Measurements from ENCODE around the gene STAT5A. TPM values are rescaled to one million over a fixed set of nuclear protein-coding genes. Genes with fewer than 3 reads are reported as not detected.
"Not testable (repeated sequence)": the region's sequence is repeated elsewhere in the genome, so short reads cannot be mapped to it uniquely, and the experiment has no call there.

The STAT5A gene
- polyA plus RNA-seq, 1 of the 3 experiments (the other 2 are of a cell fraction): 2.3 TPM

GRCh38 chr17:42243493-42243982, 44.8 kb upstream of the STAT5A start (continued):
- no peak for TF ChIP-seq NRF1 (IDR thresholded peaks at IDR 0.05; ENCODE audit: low read depth, low read length)

DNA sequence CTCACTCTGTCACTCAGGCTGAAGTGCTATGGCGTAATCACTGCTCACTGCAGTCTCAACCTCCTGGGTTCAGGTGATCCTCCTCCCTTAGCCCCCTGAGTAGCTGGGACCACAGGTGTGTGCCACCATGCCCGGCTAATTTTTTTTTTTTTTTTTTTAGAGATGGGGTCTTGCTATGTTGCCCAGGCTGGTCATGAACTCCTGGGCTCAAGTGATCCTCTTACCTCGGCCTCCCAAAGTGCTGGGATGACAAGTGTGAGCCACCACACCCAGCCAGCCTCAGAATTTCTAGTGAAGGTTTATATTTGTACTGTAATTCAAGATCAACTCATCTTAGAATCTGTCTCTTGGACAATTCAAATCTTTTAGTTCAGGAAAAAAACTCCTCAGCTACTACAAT, 44.2 kb upstream of the STAT5A start:
- H3K27ac ChIP-seq (ENCODE audit: low read depth in 2 of 2, low read length in 1 of 2); H3K4me1 ChIP-seq (ENCODE audit: control insufficient read depth in 1 of 2, insufficient read depth in 2 of 2, low read depth in 1 of 2, low read length in 1 of 2); H4K20me1 ChIP-seq (ENCODE audit: insufficient read depth); H3K4me2 ChIP-seq; H2AFZ ChIP-seq (ENCODE audit: low read depth); H3F3A ChIP-seq (replicated peaks; ENCODE audit: insufficient read depth); DNase-seq; POLR2A ChIA-PET; H3K36me3 ChIP-seq (replicated peaks in 1 of 2; ENCODE audit: control insufficient read depth in 1 of 2, insufficient read depth in 2 of 2, low read length in 1 of 2); H3K9me2 ChIP-seq; H3K27me3 ChIP-seq (ENCODE audit: insufficient read depth); H3K9me3 ChIP-seq; H3K9ac ChIP-seq; H3K4me3 ChIP-seq (ENCODE audit: low read depth in 2 of 2, low read length in 1 of 2): not testable (repeated sequence)
- 99% methylated on average over 3 of the region's 3 CpGs for WGBS (ENCODE audit: low lambda C conversion rate)
- peaks cover 70% of the 10 kb centered on the region for H3K79me2 ChIP-seq (ENCODE audit: insufficient read depth)
- CTCF ChIA-PET: interaction anchor here (2.2 kb wide), 1 partner anchor 22 kb away, joined by 9 read pairs; no protein-coding TSS in a partner anchor

DNA sequence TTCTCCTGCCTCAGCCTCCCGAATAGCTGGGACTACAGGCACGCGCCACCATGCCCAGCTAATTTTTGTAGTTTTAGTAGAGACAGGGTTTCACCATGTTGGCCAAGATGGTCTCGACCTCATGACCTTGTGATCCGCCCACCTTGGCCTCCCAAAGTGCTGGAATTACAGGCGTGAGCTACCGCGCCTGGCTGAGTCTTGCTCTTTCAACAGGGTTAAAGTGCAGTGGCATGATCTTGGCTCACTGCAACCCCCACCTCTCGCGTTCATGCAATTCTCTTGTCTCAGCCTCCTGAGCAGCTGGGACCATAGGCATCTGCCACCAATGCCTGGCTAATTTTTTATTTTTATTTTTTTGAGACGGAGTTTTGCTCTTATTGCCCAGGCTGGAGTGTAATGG, 43.1 kb upstream of the STAT5A start:
- H3K9ac ChIP-seq; H2AFZ ChIP-seq (ENCODE audit: low read depth); H3K4me3 ChIP-seq (ENCODE audit: low read depth in 2 of 2, low read length in 1 of 2); H3F3A ChIP-seq (replicated peaks; ENCODE audit: insufficient read depth); DNase-seq; H3K27ac ChIP-seq (ENCODE audit: low read depth in 2 of 2, low read length in 1 of 2); H3K27me3 ChIP-seq (ENCODE audit: insufficient read depth); H3K9me2 ChIP-seq; H3K4me2 ChIP-seq; H4K20me1 ChIP-seq (ENCODE audit: insufficient read depth); H3K36me3 ChIP-seq (replicated peaks in 1 of 2; ENCODE audit: control insufficient read depth in 1 of 2, insufficient read depth in 2 of 2, low read length in 1 of 2); H3K4me1 ChIP-seq (ENCODE audit: control insufficient read depth in 1 of 2, insufficient read depth in 2 of 2, low read depth in 1 of 2, low read length in 1 of 2); H3K9me3 ChIP-seq: not testable (repeated sequence)
- ChIA-PET POLR2A (interaction anchor here (0.8 kb wide), 1 partner anchor 51 kb away, joined by 7 read pairs; the partner anchor contains the start of gene GHDC), CTCF (interaction anchor here (1.1 to 2.2 kb wide), 2 partner anchors 21 to 23 kb away, joined by 3 to 9 read pairs; no protein-coding TSS in a partner anchor)
- H3K79me2 ChIP-seq (ENCODE audit: insufficient read depth): peaks cover 72% of the 10 kb centered on the region
- over 99% methylated on average over 11 of the region's 11 CpGs for WGBS (ENCODE audit: low lambda C conversion rate)

DNA sequence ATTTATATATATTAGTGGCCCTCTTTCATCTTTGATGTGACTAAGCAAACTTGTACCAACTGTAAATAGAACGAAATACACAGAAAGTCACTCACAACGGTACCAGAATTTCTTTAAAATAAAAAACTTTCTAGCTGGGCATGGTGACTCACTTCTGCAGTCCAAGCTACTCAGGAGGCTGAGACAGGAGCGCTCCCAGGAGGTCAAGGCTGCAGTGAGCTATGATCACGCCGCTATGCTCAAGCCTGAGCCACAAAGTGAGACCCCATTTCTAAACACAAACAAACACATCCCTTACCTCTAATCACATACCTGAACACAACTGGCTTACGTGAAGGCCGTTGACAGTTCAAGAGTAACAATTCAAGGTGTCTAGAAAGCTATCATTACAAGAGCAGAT, 41.8 kb upstream of the STAT5A start:
- Histone ChIP-seq H3K9me2 (no peaks in the 10 kb centered on the region), H3K79me2 (ENCODE audit: insufficient read depth) (peaks cover 71% of the 10 kb centered on the region), H4K20me1 (ENCODE audit: insufficient read depth) (no peaks in the 10 kb centered on the region; the same call in 1 of the 2 replicates), H3K4me3 (ENCODE audit: low read depth in 2 of 2, low read length in 1 of 2) (no peak overlapping the region), H3K9me3 (no peaks in the 10 kb centered on the region), H2AFZ (ENCODE audit: low read depth) (no peak overlapping the region), H3K4me2 (no peak overlapping the region), H3F3A (replicated peaks; ENCODE audit: insufficient read depth) (peaks cover 5% of the 10 kb centered on the region), H3K9ac (no peak overlapping the region), H3K27me3 (ENCODE audit: insufficient read depth) (no peaks in the 10 kb centered on the region), H3K27ac (ENCODE audit: low read depth in 2 of 2, low read length in 1 of 2) (no peak overlapping the region), H3K36me3 (replicated peaks in 1 of 2; ENCODE audit: control insufficient read depth in 1 of 2, insufficient read depth in 2 of 2, low read length in 1 of 2) (peaks cover 0 to 6% of the 10 kb centered on the region in 2 experiments), H3K4me1 (ENCODE audit: control insufficient read depth in 1 of 2, insufficient read depth in 2 of 2, low read depth in 1 of 2, low read length in 1 of 2) (peaks cover 5 to 8% of the 10 kb centered on the region in 2 experiments; a peak in 2 of 4 replicates)
- DNase-seq: no peak
- CTCF ChIA-PET: interaction anchor here (0.7 to 2.3 kb wide), 5 partner anchors 10 to 221 kb away, joined by 3 to 10 read pairs (median 5); no protein-coding TSS in a partner anchor
- POLR2A ChIA-PET: no interaction called here
- WGBS (ENCODE audit: low lambda C conversion rate): 88% methylated on average over 7 of the region's 7 CpGs
- TF ChIP-seq EZH2phosphoT487 (IDR thresholded peaks at IDR 0.05; ENCODE audit: borderline replicate concordance, low read depth) (no peak), REST (IDR thresholded peaks at IDR 0.05; ENCODE audit: low read depth, low read length) (no peak), EP300 (IDR thresholded peaks at IDR 0.05; ENCODE audit: borderline replicate concordance in 1 of 2, low read depth in 1 of 2, low read length in 1 of 2) (no peak), NFIC (IDR thresholded peaks at IDR 0.05; ENCODE audit: borderline replicate concordance) (no peak), POLR2AphosphoS5 (IDR thresholded peaks at IDR 0.05; ENCODE audit: low read depth, low read length) (no peak), GABPA (IDR thresholded peaks at IDR 0.05; ENCODE audit: low read depth) (no peak), ELF1 (IDR thresholded peaks at IDR 0.05) (no peak)
- TF ChIP-seq, protein P1, sequence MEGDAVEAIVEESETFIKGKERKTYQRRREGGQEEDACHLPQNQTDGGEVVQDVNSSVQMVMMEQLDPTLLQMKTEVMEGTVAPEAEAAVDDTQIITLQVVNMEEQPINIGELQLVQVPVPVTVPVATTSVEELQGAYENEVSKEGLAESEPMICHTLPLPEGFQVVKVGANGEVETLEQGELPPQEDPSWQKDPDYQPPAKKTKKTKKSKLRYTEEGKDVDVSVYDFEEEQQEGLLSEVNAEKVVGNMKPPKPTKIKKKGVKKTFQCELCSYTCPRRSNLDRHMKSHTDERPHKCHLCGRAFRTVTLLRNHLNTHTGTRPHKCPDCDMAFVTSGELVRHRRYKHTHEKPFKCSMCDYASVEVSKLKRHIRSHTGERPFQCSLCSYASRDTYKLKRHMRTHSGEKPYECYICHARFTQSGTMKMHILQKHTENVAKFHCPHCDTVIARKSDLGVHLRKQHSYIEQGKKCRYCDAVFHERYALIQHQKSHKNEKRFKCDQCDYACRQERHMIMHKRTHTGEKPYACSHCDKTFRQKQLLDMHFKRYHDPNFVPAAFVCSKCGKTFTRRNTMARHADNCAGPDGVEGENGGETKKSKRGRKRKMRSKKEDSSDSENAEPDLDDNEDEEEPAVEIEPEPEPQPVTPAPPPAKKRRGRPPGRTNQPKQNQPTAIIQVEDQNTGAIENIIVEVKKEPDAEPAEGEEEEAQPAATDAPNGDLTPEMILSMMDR (IDR thresholded peaks at IDR 0.05): 0 out of 2 replicates have a peak, but pooled peaks have one; percentile 15
- TF ChIP-seq, protein P2, sequence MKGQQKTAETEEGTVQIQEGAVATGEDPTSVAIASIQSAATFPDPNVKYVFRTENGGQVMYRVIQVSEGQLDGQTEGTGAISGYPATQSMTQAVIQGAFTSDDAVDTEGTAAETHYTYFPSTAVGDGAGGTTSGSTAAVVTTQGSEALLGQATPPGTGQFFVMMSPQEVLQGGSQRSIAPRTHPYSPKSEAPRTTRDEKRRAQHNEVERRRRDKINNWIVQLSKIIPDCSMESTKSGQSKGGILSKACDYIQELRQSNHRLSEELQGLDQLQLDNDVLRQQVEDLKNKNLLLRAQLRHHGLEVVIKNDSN (IDR thresholded peaks at IDR 0.05; ENCODE audit: borderline replicate concordance, low read depth): no peak
